GM20000 (cell line): ENCODE data around the gene IBTK.
"Not testable (repeated sequence)": the region's sequence is repeated elsewhere in the genome, so short reads cannot be mapped to it uniquely, and the experiment has no call there.

ENCODE experiments used
- DNase-seq: peaks from one replicate; pipeline ENCODE4 v3.0.0; 2012; ENCODE audit warnings: low spot score
- CTCF ChIP-seq: IDR thresholded peaks from 2 replicates; pipeline ENCODE4 v1.5.1; 2012; ENCODE audit warnings: mild to moderate bottlenecking, control low read depth; ENCODE audit errors: extremely low read depth, missing control alignments

IBTK gene

GRCh38 chr6:82257088-82257774, 9.7 kb upstream of the IBTK start:
- no peak for DNase-seq
- no peak for TF ChIP-seq CTCF

GRCh38 chr6:82254722-82255121, 7.2 kb upstream of the IBTK start:
- DNase-seq = not testable (repeated sequence)

GRCh38 chr6:82251942-82252341, 4.4 kb upstream of the IBTK start:
- peak; percentile 45 for TF ChIP-seq CTCF
- DNase-seq = peak; percentile 35

- no peak for DNase-seq
- no peak for TF ChIP-seq CTCF
Measured at GRCh38 chr6:82249381-82250253, 2.1 kb upstream of the IBTK start.

GRCh38 chr6:82248273-82248735, 760 bp upstream of the IBTK start:
- no peak for TF ChIP-seq CTCF
- peak; percentile 25 for DNase-seq

GRCh38 chr6:82246802-82247504, 591 bp downstream of the IBTK start:
- TF ChIP-seq CTCF = no peak
- DNase-seq = peak; percentile 35

GRCh38 chr6:82246370-82246769, 1.2 kb downstream of the IBTK start:
- no peak for DNase-seq
- TF ChIP-seq CTCF = no peak
